GM19099 (cell line): ENCODE measurements around the gene KBTBD12.

Experiments used
- POLR2A ChIP-seq: IDR thresholded peaks from 3 replicates; pipeline ENCODE4 v1.6.1; 2011; ENCODE audit warnings: low read depth; ENCODE audit not compliant: insufficient read length; ENCODE audit errors: extremely low read depth

Gene KBTBD12

GRCh38 chr3:127899766-127900165 lies 15.3 kb upstream of the KBTBD12 start:
- no peak for TF ChIP-seq POLR2A

- no peak for TF ChIP-seq POLR2A
Measured at GRCh38 chr3:127900536-127900935, 14.5 kb upstream of the KBTBD12 start.

GRCh38 chr3:127902486-127902885 lies 12.5 kb upstream of the KBTBD12 start:
- TF ChIP-seq POLR2A: no peak

- no peak for TF ChIP-seq POLR2A
Measured at GRCh38 chr3:127903611-127904375, 11.2 kb upstream of the KBTBD12 start.

GRCh38 chr3:127905556-127905955 lies 9.5 kb upstream of the KBTBD12 start:
- no peak for TF ChIP-seq POLR2A

- no peak for TF ChIP-seq POLR2A
Measured at GRCh38 chr3:127908202-127908601, 6.8 kb upstream of the KBTBD12 start.

GRCh38 chr3:127908951-127909350 lies 6.1 kb upstream of the KBTBD12 start:
- TF ChIP-seq POLR2A: no peak

GRCh38 chr3:127909646-127910045 lies 5.4 kb upstream of the KBTBD12 start:
- TF ChIP-seq POLR2A: no peak

GRCh38 chr3:127911421-127911931 lies 3.6 kb upstream of the KBTBD12 start:
- TF ChIP-seq POLR2A: no peak

- no peak for TF ChIP-seq POLR2A
Measured at GRCh38 chr3:127914584-127914983, 448 bp upstream of the KBTBD12 start.

GRCh38 chr3:127915937-127916493 lies 983 bp downstream of the KBTBD12 start:
- no peak for TF ChIP-seq POLR2A

- TF ChIP-seq POLR2A: no peak
Measured at GRCh38 chr3:127920738-127921137, 5.7 kb downstream of the KBTBD12 start.

GRCh38 chr3:127923611-127924010 lies 8.6 kb downstream of the KBTBD12 start:
- TF ChIP-seq POLR2A: no peak

- no peak for TF ChIP-seq POLR2A
Measured at GRCh38 chr3:127925384-127925783, 10.4 kb downstream of the KBTBD12 start.

- no peak for TF ChIP-seq POLR2A
Measured at GRCh38 chr3:127927829-127928604, 13.0 kb downstream of the KBTBD12 start.
